ENCODE data around the gene TCFL5.

GRCh38 chr20:62819494-62820174, 42.0 kb downstream of the TCFL5 start:
- TF ChIP-seq EZH2 (IDR thresholded peaks at IDR 0.05): no peak
- TF ChIP-seq POLR2AphosphoS5 (IDR thresholded peaks at IDR 0.05; ENCODE audit: borderline replicate concordance, low read depth, low read length): no peak
- TF ChIP-seq FOXP2 (optimal IDR thresholded peaks at IDR 0.05; ENCODE audit: control extremely low read depth, extremely low read length, insufficient read depth): no peak
